ENCODE measurements around the gene CDX1. TPM values are rescaled to one million over a fixed set of nuclear protein-coding genes. Genes with fewer than 3 reads are reported as not detected.

The CDX1 gene
- total RNA-seq, 1 experiment from 2014 or later: 0.22 TPM

- Histone ChIP-seq H3K4ac (ENCODE audit: low read depth, low read length) (no peak overlapping the region), H2BK12ac (ENCODE audit: insufficient read length, low read depth, low read length) (no peak overlapping the region), H3K23me2 (ENCODE audit: insufficient read length, low read depth, low read length, poor library complexity, severe bottlenecking) (no peaks in the 10 kb centered on the region), H2AFZ (ENCODE audit: low read length) (no peak overlapping the region), H3K27ac (ENCODE audit: insufficient read length, low read depth, low read length) (no peak overlapping the region), H3K27me3 (ENCODE audit: insufficient read depth, low read length) (peaks cover 3% of the 10 kb centered on the region; the same call in 1 of the 2 replicates), H2AK5ac (ENCODE audit: insufficient read length, low read length) (no peak overlapping the region), H4K8ac (replicated peaks; ENCODE audit: insufficient read length, low read depth, low read length) (no peak overlapping the region), H3K23ac (ENCODE audit: insufficient read length, low read depth, low read length) (no peak overlapping the region), H3K9ac (ENCODE audit: extremely low read depth, insufficient read length, low read length) (no peak overlapping the region), H4K91ac (ENCODE audit: insufficient read length, low read depth, low read length) (no peak overlapping the region), H3K79me2 (ENCODE audit: insufficient read depth, low read length) (no peaks in the 10 kb centered on the region), H3K14ac (ENCODE audit: insufficient read depth, low read length) (no peak overlapping the region), H4K20me1 (ENCODE audit: control insufficient read depth, insufficient read depth, insufficient read length) (no peaks in the 10 kb centered on the region), H3K4me2 (ENCODE audit: insufficient read depth, insufficient read length, low read length) (no peak overlapping the region), H2BK20ac (ENCODE audit: low read depth, low read length, poor library complexity, severe bottlenecking) (no peak overlapping the region), H3T11ph (ENCODE audit: low read length) (no peak overlapping the region), H2BK5ac (ENCODE audit: insufficient read length, low read length) (no peak overlapping the region), H2BK15ac (ENCODE audit: low read depth, low read length) (no peak overlapping the region), H3K4me1 (ENCODE audit: insufficient read depth, low read length) (no peaks in the 10 kb centered on the region), H3K56ac (ENCODE audit: insufficient read length, low read depth, low read length) (no peak overlapping the region), H3K79me1 (ENCODE audit: insufficient read depth, low read depth, low read length, poor library complexity, severe bottlenecking) (no peaks in the 10 kb centered on the region), H3K9me3 (ENCODE audit: control insufficient read depth, low read depth, low read length) (no peaks in the 10 kb centered on the region), H2BK120ac (ENCODE audit: low read depth, low read length, poor library complexity, severe bottlenecking) (no peak overlapping the region), H4K5ac (ENCODE audit: insufficient read length, low read depth, low read length) (no peak overlapping the region), H3K18ac (ENCODE audit: insufficient read length, low read depth, low read length) (no peak overlapping the region)
- no peak for TF ChIP-seq CTCF (conservative IDR thresholded peaks at IDR 0.05)
- Mint-ChIP-seq H3K4me3 (no peak overlapping the region), H3K9me3 (peaks cover 0 to 4% of the 10 kb centered on the region in 2 experiments; a peak in 2 of 5 replicates), H3K27me3 (ENCODE audit: low read depth) (peaks cover 30% of the 10 kb centered on the region), H3K4me1 (peaks cover 8 to 20% of the 10 kb centered on the region in 2 experiments), H3K27ac (no peak overlapping the region), H3K36me3 (ENCODE audit: insufficient read depth in 1 of 3, low read depth in 3 of 3) (peaks cover 0 to 2% (median 0%) of the 10 kb centered on the region in 3 experiments; a peak in 1 of 7 replicates)
- no peak for DNase-seq
- WGBS (ENCODE audit: extremely low coverage, insufficient read length, low lambda C conversion rate): no CpG with 5 or more reads among the region's 12 CpGs
These were observed 37.4 kb downstream of the CDX1 start for GRCh38 chr5:150203832-150204589.

Data from H9 (cell line).